Subcutaneous adipose tissue (tissue), 4 donors: ENCODE data around the gene HSPG2. TPM values are rescaled to one million over a fixed set of nuclear protein-coding genes. Genes with fewer than 3 reads are reported as not detected.

ENCODE experiments used
- total RNA-seq, 4 donors: library from RNA; depleted of rRNA; stranded (reverse); fragments of >200 nt; gene quantifications; one replicate each; pipeline ENCODE4 v1.1.0, GENCODE V29; 2016
- TF ChIP-seq, protein P1 (sequence below): fragments of 450-650 bp; IDR thresholded peaks from one replicate; pipeline ENCODE4 v1.5.1; 2016; ENCODE audit warnings: low read depth, mild to moderate bottlenecking, control low read depth, antibody characterized with exemption, moderate library complexity

The HSPG2 gene
- total RNA-seq, 4 donors from 2014 or later, result 90.5 to 556 (median 207) TPM

DNA sequence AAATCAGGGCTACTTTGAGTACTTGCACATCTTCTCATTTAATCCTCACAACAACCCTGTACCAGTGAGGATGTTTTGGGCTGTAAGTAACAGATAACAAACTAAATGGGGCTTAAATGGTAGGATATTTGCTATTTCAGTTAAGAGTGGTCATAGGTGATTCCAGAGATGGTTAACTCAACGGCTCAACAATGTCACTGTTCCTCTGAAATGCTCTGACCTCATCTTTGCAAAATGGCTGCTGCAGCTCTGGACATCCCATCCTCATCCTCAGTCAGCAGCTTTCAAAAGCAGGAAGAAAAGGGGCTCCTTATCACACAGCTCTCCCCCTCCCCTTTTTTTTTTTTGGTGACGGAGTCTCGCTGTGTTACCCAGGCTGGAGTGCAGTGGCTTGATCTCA is 123.6 kb downstream of the HSPG2 start:
- TF ChIP-seq, protein P1, sequence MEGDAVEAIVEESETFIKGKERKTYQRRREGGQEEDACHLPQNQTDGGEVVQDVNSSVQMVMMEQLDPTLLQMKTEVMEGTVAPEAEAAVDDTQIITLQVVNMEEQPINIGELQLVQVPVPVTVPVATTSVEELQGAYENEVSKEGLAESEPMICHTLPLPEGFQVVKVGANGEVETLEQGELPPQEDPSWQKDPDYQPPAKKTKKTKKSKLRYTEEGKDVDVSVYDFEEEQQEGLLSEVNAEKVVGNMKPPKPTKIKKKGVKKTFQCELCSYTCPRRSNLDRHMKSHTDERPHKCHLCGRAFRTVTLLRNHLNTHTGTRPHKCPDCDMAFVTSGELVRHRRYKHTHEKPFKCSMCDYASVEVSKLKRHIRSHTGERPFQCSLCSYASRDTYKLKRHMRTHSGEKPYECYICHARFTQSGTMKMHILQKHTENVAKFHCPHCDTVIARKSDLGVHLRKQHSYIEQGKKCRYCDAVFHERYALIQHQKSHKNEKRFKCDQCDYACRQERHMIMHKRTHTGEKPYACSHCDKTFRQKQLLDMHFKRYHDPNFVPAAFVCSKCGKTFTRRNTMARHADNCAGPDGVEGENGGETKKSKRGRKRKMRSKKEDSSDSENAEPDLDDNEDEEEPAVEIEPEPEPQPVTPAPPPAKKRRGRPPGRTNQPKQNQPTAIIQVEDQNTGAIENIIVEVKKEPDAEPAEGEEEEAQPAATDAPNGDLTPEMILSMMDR, result no peak

DNA sequence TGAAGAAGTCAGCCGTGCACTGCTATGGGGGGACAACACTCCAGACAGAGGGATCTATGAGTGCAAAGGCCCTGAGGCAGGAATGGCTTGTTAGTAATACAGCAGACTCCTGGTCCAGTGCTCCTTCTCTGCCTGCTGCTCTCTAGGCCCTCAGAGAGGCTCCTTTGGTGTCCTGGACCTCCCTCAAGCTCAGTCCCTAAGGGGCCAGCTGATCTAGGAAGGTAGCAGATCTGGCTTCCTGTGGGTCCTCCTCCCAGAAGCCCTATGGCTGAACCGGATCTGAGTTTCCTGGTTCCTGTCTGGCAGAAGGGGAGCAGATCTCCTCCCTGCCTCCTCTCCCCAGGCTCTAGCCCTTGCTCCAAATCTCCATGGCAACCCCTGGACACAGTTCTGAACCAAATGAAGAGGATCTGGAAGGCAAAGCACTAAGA is 125.2 kb downstream of the HSPG2 start, which contains the start of gene LDLRAD2:
LDLRAD2 (plus strand) TSS at position 391 of the 431 bp plus-strand sequence. CDS start 187 bp downstream, outside the sequence.
- TF ChIP-seq, protein P1, result no peak

DNA sequence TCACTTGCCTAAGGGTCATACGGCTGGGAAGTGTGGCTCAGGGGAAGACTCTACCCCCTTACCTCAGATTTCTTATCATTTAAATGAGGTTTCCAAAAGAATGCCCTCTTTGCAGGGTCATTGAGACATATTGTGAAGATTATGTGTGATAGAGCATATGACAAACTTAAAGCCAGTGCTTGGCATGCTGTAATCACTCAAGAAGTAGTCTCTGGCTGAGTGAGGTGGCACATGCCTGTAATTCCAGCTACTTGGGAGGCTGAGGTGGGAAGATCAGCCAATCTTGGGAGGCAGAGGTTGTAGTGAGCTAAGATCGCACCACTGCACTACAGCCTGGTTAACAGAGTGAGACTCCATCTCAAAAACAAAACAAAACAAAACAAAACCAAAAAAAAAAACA is 132.6 kb downstream of the HSPG2 start:
- TF ChIP-seq, protein P1, result no peak

DNA sequence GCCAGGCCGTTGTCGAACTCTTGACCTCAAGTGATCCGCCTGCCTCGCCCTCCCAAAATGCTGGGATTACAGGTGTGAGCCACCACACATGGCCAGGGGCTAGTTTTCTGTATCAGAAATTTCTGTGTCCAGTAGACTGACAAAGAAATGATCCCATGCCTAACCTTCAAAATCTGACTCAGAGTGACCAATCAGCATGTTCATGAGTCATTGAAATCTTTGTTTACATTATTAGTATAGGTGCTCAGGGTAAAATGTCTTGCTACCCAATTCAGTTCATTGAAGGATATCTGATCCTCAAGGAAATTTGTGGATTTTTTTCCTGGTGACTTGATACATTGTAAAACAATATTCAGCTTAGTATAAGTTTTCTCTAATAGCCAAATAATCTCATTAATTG is 136.0 kb downstream of the HSPG2 start:
- TF ChIP-seq, protein P1, result no peak

DNA sequence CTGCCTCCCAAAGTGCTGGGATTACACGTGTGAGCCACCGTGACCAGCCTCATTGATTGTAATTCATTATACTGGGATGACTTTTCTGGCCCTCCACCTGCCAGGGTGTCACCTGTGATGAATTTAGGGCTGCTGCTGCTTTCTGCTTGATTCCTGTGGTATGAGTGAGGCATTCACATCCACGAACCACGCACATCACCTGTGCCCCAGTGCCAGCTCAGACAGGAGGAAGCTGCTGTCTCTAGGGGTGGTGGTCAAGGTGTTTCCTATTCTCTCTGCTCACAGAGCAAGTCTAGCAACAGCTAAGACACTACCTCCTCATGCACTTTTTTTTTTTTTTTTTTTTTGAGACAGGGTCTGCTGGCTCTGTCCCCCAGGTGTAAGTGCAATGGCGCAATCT is 137.4 kb downstream of the HSPG2 start:
- TF ChIP-seq, protein P1, result no peak

DNA sequence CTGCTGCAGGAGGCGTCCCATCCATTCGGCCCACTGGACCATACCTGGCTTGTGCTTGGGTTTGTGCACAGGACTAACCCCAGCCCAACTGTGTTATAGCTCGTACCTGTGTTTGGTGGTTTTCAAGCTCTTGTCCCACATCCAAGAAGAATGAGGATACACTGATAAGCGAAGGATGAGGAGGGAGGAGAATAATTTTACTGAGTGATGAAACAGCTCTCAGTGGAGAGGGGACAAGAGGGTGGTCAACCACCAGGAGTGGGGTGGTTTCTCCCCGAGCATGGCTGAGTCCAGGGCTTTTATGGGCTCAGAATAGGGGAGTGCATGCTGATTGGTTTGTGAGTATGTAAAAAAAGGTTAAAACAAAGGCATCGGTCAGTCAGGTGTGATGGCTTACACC is 142.0 kb downstream of the HSPG2 start:
- TF ChIP-seq, protein P1, result no peak

DNA sequence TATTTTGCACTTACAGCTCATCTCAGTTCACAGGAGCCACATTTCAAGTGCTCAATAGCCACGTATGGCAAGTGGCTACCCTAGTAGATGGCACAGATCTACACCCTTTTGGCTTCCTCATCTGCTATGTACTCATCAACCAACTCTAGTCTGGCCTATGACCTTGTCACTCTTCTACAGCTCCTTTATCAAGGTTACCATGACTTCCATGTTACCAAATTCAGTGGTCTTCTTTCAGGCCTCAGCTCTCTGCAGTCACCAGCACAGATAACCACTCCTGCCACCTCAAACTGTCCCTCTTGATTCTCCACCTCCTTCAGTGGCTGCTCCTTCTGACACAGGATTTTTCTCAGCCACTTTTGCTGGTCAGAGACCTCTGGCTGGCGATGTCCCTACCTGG is 142.5 kb downstream of the HSPG2 start:
- TF ChIP-seq, protein P1, result no peak
